HUES48 (cell line): Measurements from ENCODE around the gene XPR1.

Experiments used
- H3K27ac ChIP-seq: one replicate; pipeline ENCODE4 v1.7.0; 2013; ENCODE audit warnings: low read depth, low read length, inconsistent platforms
- H3K27me3 ChIP-seq: 2 replicates; pipeline ENCODE4 v1.6.1; 2013; ENCODE audit warnings: mild to moderate bottlenecking, low read length; ENCODE audit not compliant: control insufficient read depth, insufficient read depth
- H3K36me3 ChIP-seq: 2 replicates; pipeline ENCODE4 v1.6.1; 2013; ENCODE audit warnings: low read length; ENCODE audit not compliant: control insufficient read depth, insufficient read depth
- H3K4me1 ChIP-seq: 2 replicates; pipeline ENCODE4 v1.6.1; 2013; ENCODE audit warnings: mild to moderate bottlenecking, low read length; ENCODE audit not compliant: control insufficient read depth, insufficient read depth
- H3K4me3 ChIP-seq: 2 replicates; pipeline ENCODE4 v1.5.1; 2013; ENCODE audit warnings: mild to moderate bottlenecking, low read depth, low read length
- H3K9ac ChIP-seq: 2 replicates; pipeline ENCODE4 v1.6.1; 2013; ENCODE audit warnings: mild to moderate bottlenecking, low read depth, low read length, moderate library complexity
- H3K9me3 ChIP-seq: 2 replicates; pipeline ENCODE4 v1.6.1; 2013; ENCODE audit warnings: low read length; ENCODE audit not compliant: control insufficient read depth, insufficient read depth

XPR1 gene

GRCh38 chr1:180757657-180758056, 125.8 kb downstream of the XPR1 start:
- H3K27ac ChIP-seq = no peak overlapping the region
- H3K27me3 ChIP-seq = no peaks in the 10 kb centered on the region
- H3K4me3 ChIP-seq = no peak overlapping the region
- H3K4me1 ChIP-seq = no peaks in the 10 kb centered on the region
- no peak overlapping the region for H3K9ac ChIP-seq
- H3K36me3 ChIP-seq = no peaks in the 10 kb centered on the region
- no peaks in the 10 kb centered on the region for H3K9me3 ChIP-seq

- Histone ChIP-seq H3K4me3 (no peak overlapping the region), H3K27ac (no peak overlapping the region), H3K36me3 (no peaks in the 10 kb centered on the region), H3K9me3 (no peaks in the 10 kb centered on the region), H3K4me1 (no peaks in the 10 kb centered on the region), H3K9ac (no peak overlapping the region), H3K27me3 (no peaks in the 10 kb centered on the region)
Measured at GRCh38 chr1:180762796-180763195, 131.0 kb downstream of the XPR1 start.

GRCh38 chr1:180765151-180765550, 133.3 kb downstream of the XPR1 start:
- Histone ChIP-seq H3K27ac (no peak overlapping the region), H3K36me3 (no peaks in the 10 kb centered on the region), H3K4me3 (no peak overlapping the region)

GRCh38 chr1:180769889-180770288, 138.1 kb downstream of the XPR1 start:
- H3K27me3 ChIP-seq = no peaks in the 10 kb centered on the region
- no peak overlapping the region for H3K27ac ChIP-seq
- H3K4me3 ChIP-seq = no peak overlapping the region
- H3K36me3 ChIP-seq = no peaks in the 10 kb centered on the region
- H3K9ac ChIP-seq = no peak overlapping the region
- no peaks in the 10 kb centered on the region for H3K4me1 ChIP-seq
- no peaks in the 10 kb centered on the region for H3K9me3 ChIP-seq

More at GRCh38 chr1:180765151-180765550, 133.3 kb downstream of the XPR1 start:
- H3K27me3 ChIP-seq = no peaks in the 10 kb centered on the region
- H3K4me1 ChIP-seq = no peaks in the 10 kb centered on the region
- no peaks in the 10 kb centered on the region for H3K9me3 ChIP-seq
- H3K9ac ChIP-seq = no peak overlapping the region

- H3K4me1 ChIP-seq = no peaks in the 10 kb centered on the region
- H3K9ac ChIP-seq = no peak overlapping the region
- H3K4me3 ChIP-seq = no peak overlapping the region
- no peaks in the 10 kb centered on the region for H3K9me3 ChIP-seq
- H3K27me3 ChIP-seq = no peaks in the 10 kb centered on the region
- H3K36me3 ChIP-seq = no peaks in the 10 kb centered on the region
- H3K27ac ChIP-seq = no peak overlapping the region
Measured at GRCh38 chr1:180773210-180773865, 141.5 kb downstream of the XPR1 start.

- Histone ChIP-seq H3K9ac (no peak overlapping the region), H3K4me3 (no peak overlapping the region), H3K9me3 (no peaks in the 10 kb centered on the region), H3K27ac (no peak overlapping the region), H3K36me3 (no peaks in the 10 kb centered on the region), H3K4me1 (no peaks in the 10 kb centered on the region), H3K27me3 (no peaks in the 10 kb centered on the region)
Measured at GRCh38 chr1:180775801-180776200, 144.0 kb downstream of the XPR1 start.

GRCh38 chr1:180777072-180777689, 145.4 kb downstream of the XPR1 start:
- H3K36me3 ChIP-seq = no peaks in the 10 kb centered on the region
- H3K9me3 ChIP-seq = no peaks in the 10 kb centered on the region
- no peaks in the 10 kb centered on the region for H3K27me3 ChIP-seq
- no peak overlapping the region for H3K27ac ChIP-seq
- H3K4me3 ChIP-seq = no peak overlapping the region
- no peaks in the 10 kb centered on the region for H3K4me1 ChIP-seq
- no peak overlapping the region for H3K9ac ChIP-seq

- no peak overlapping the region for H3K4me3 ChIP-seq
- H3K9ac ChIP-seq = no peak overlapping the region
- H3K9me3 ChIP-seq = no peaks in the 10 kb centered on the region
- no peaks in the 10 kb centered on the region for H3K36me3 ChIP-seq
- no peaks in the 10 kb centered on the region for H3K27me3 ChIP-seq
- H3K4me1 ChIP-seq = 0 out of 2 replicates have a peak, but pooled peaks cover 1% of the 10 kb centered on the region
- no peak overlapping the region for H3K27ac ChIP-seq
Measured at GRCh38 chr1:180778782-180779398, 147.1 kb downstream of the XPR1 start.

GRCh38 chr1:180779584-180779983, 147.8 kb downstream of the XPR1 start:
- H3K4me1 ChIP-seq = peaks cover 4% of the 10 kb centered on the region; the same call in 1 of the 2 replicates
- H3K9me3 ChIP-seq = no peaks in the 10 kb centered on the region
- no peak overlapping the region for H3K9ac ChIP-seq
- H3K36me3 ChIP-seq = no peaks in the 10 kb centered on the region
- H3K27me3 ChIP-seq = no peaks in the 10 kb centered on the region
- no peak overlapping the region for H3K4me3 ChIP-seq
- H3K27ac ChIP-seq = no peak overlapping the region

GRCh38 chr1:180781718-180782117, 149.9 kb downstream of the XPR1 start:
- no peaks in the 10 kb centered on the region for H3K9me3 ChIP-seq
- no peak overlapping the region for H3K4me3 ChIP-seq
- no peak overlapping the region for H3K27ac ChIP-seq
- no peaks in the 10 kb centered on the region for H3K27me3 ChIP-seq
- H3K9ac ChIP-seq = no peak overlapping the region
- H3K4me1 ChIP-seq = peaks cover 4% of the 10 kb centered on the region; the same call in 1 of the 2 replicates
- H3K36me3 ChIP-seq = no peaks in the 10 kb centered on the region

- Histone ChIP-seq H3K27ac (no peak overlapping the region), H3K4me1 (peaks cover 4% of the 10 kb centered on the region; the same call in 1 of the 2 replicates), H3K36me3 (no peaks in the 10 kb centered on the region; the same call in 1 of the 2 replicates), H3K9me3 (no peaks in the 10 kb centered on the region), H3K9ac (no peak overlapping the region), H3K4me3 (no peak overlapping the region), H3K27me3 (no peaks in the 10 kb centered on the region)
Measured at GRCh38 chr1:180785291-180785690, 153.5 kb downstream of the XPR1 start.
